Activated T-cell treated with anti-CD3 and anti-CD28 coated beads, Interleukin-2, amount 50 U/mL, for 4 hours (primary cell): Measurements from ENCODE around the gene PDS5A. TPM values are rescaled to one million over a fixed set of nuclear protein-coding genes. Genes with fewer than 3 reads are reported as not detected.
"Not testable (repeated sequence)": the region's sequence is repeated elsewhere in the genome, so short reads cannot be mapped to it uniquely, and the experiment has no call there.

Source experiments
- ATAC-seq, 2 donors: fragments of 200-7000 bp; cut with Tn5 transposase; one replicate each; pipeline ENCODE4 v1.10.0; 2021
- DNase-seq: peaks from one replicate; pipeline ENCODE4 v3.0.0-alpha.2; 2020
- H3K27me3 Mint-ChIP-seq: one replicate; pipeline ENCODE4 v1.8.0; 2021; ENCODE audit warnings: low read depth, mixed read lengths
- H3K36me3 Mint-ChIP-seq: one replicate; pipeline ENCODE4 v1.8.0; 2022; ENCODE audit warnings: mixed read lengths; ENCODE audit not compliant: insufficient read depth
- H3K4me1 Mint-ChIP-seq: one replicate; pipeline ENCODE4 v1.8.0; 2021; ENCODE audit warnings: low read depth, mixed read lengths
- H3K4me3 Mint-ChIP-seq: one replicate; pipeline ENCODE4 v1.8.0; 2021; ENCODE audit warnings: mild to moderate bottlenecking, moderate library complexity, mixed read lengths
- H3K9me3 Mint-ChIP-seq: one replicate; pipeline ENCODE4 v1.8.0; 2021; ENCODE audit warnings: mixed read lengths
- total RNA-seq, 3 donors: library from RNA; stranded (reverse); gene quantifications; one replicate each; pipeline ENCODE4 v1.2.1, GENCODE V29; 2021

Gene PDS5A
- total RNA-seq, 3 donors from 2014 or later = 97.5 to 106 (median 99.2) TPM

- Mint-ChIP-seq H3K27me3 (no peaks in the 10 kb centered on the region), H3K9me3 (peaks cover 11% of the 10 kb centered on the region), H3K4me3 (no peak overlapping the region), H3K4me1 (peaks cover 6% of the 10 kb centered on the region), H3K36me3 (peaks cover 40% of the 10 kb centered on the region)
- ATAC-seq = no peak
- no peak for DNase-seq
Observed at GRCh38 chr4:39852636-39853035, 125.1 kb downstream of the PDS5A start.

- ATAC-seq = no peak
- H3K4me1 Mint-ChIP-seq = peaks cover 2% of the 10 kb centered on the region
Observed at GRCh38 chr4:39850727-39851126, 127.0 kb downstream of the PDS5A start.

GRCh38 chr4:39846705-39847104 lies 131.0 kb downstream of the PDS5A start:
- Mint-ChIP-seq H3K4me3 (no peak overlapping the region), H3K9me3 (no peaks in the 10 kb centered on the region), H3K27me3 (no peaks in the 10 kb centered on the region), H3K4me1 (no peaks in the 10 kb centered on the region), H3K36me3 (peaks cover 16% of the 10 kb centered on the region)
- ATAC-seq (no peak), DNase-seq (no peak)

More at GRCh38 chr4:39850727-39851126, 127.0 kb downstream of the PDS5A start:
- no peak for DNase-seq
- Mint-ChIP-seq H3K36me3 (peaks cover 34% of the 10 kb centered on the region), H3K27me3 (no peaks in the 10 kb centered on the region), H3K9me3 (peaks cover 7% of the 10 kb centered on the region), H3K4me3 (no peak overlapping the region)

- H3K9me3 Mint-ChIP-seq = no peaks in the 10 kb centered on the region
- H3K4me1 Mint-ChIP-seq = no peaks in the 10 kb centered on the region
- no peaks in the 10 kb centered on the region for H3K27me3 Mint-ChIP-seq
- peaks cover 18% of the 10 kb centered on the region for H3K36me3 Mint-ChIP-seq
- DNase-seq = no peak
- H3K4me3 Mint-ChIP-seq = no peak overlapping the region
- ATAC-seq = no peak
Observed at GRCh38 chr4:39846120-39846519, 131.6 kb downstream of the PDS5A start.

- Mint-ChIP-seq H3K36me3 (peaks cover 24% of the 10 kb centered on the region), H3K4me1 (no peaks in the 10 kb centered on the region)
Observed at GRCh38 chr4:39841894-39842293, 135.8 kb downstream of the PDS5A start.

GRCh38 chr4:39840516-39840915 lies 137.2 kb downstream of the PDS5A start:
- not testable (repeated sequence) for H3K9me3 Mint-ChIP-seq, ATAC-seq
- peaks cover 31% of the 10 kb centered on the region for H3K36me3 Mint-ChIP-seq

More at GRCh38 chr4:39841894-39842293, 135.8 kb downstream of the PDS5A start:
- Mint-ChIP-seq H3K27me3 (no peaks in the 10 kb centered on the region), H3K4me3 (no peak overlapping the region), H3K9me3 (no peaks in the 10 kb centered on the region)
- DNase-seq = no peak
- ATAC-seq = no peak

GRCh38 chr4:39840027-39840426 lies 137.7 kb downstream of the PDS5A start:
- ATAC-seq (no peak), DNase-seq (no peak)
- H3K4me1 Mint-ChIP-seq = no peaks in the 10 kb centered on the region
- no peaks in the 10 kb centered on the region for H3K27me3 Mint-ChIP-seq
- peaks cover 36% of the 10 kb centered on the region for H3K36me3 Mint-ChIP-seq
- H3K9me3 Mint-ChIP-seq = no peaks in the 10 kb centered on the region
- H3K4me3 Mint-ChIP-seq = no peak overlapping the region

More at GRCh38 chr4:39840516-39840915, 137.2 kb downstream of the PDS5A start:
- not testable (repeated sequence) for H3K27me3 Mint-ChIP-seq, DNase-seq, H3K4me3 Mint-ChIP-seq, H3K4me1 Mint-ChIP-seq

- not testable (repeated sequence) for H3K27me3 Mint-ChIP-seq, DNase-seq, ATAC-seq, H3K9me3 Mint-ChIP-seq, H3K4me1 Mint-ChIP-seq, H3K4me3 Mint-ChIP-seq
- H3K36me3 Mint-ChIP-seq = peaks cover 43% of the 10 kb centered on the region
Observed at GRCh38 chr4:39838431-39838830, 139.3 kb downstream of the PDS5A start.

- no peaks in the 10 kb centered on the region for H3K4me1 Mint-ChIP-seq
- H3K4me3 Mint-ChIP-seq = no peak overlapping the region
- ATAC-seq (no peak), DNase-seq (no peak)
- no peaks in the 10 kb centered on the region for H3K9me3 Mint-ChIP-seq
- no peaks in the 10 kb centered on the region for H3K27me3 Mint-ChIP-seq
- peaks cover 28% of the 10 kb centered on the region for H3K36me3 Mint-ChIP-seq
Observed at GRCh38 chr4:39834269-39834668, 143.4 kb downstream of the PDS5A start.

GRCh38 chr4:39825741-39826231 lies 151.9 kb downstream of the PDS5A start:
- peaks cover 23% of the 10 kb centered on the region for H3K36me3 Mint-ChIP-seq
- no peaks in the 10 kb centered on the region for H3K9me3 Mint-ChIP-seq
- H3K27me3 Mint-ChIP-seq = no peaks in the 10 kb centered on the region
- ATAC-seq (no peak), DNase-seq (no peak)
- no peaks in the 10 kb centered on the region for H3K4me1 Mint-ChIP-seq
- H3K4me3 Mint-ChIP-seq = no peak overlapping the region

GRCh38 chr4:39825090-39825489 lies 152.6 kb downstream of the PDS5A start:
- ATAC-seq = no peak
- Mint-ChIP-seq H3K36me3 (peaks cover 23% of the 10 kb centered on the region), H3K27me3 (no peaks in the 10 kb centered on the region), H3K9me3 (no peaks in the 10 kb centered on the region), H3K4me3 (no peak overlapping the region), H3K4me1 (no peaks in the 10 kb centered on the region)
- no peak for DNase-seq

GRCh38 chr4:39823191-39823590 lies 154.5 kb downstream of the PDS5A start:
- no peaks in the 10 kb centered on the region for H3K27me3 Mint-ChIP-seq
- H3K4me1 Mint-ChIP-seq = no peaks in the 10 kb centered on the region
- ATAC-seq (no peak), DNase-seq (no peak)
- no peak overlapping the region for H3K4me3 Mint-ChIP-seq
- H3K36me3 Mint-ChIP-seq = peaks cover 16% of the 10 kb centered on the region
- H3K9me3 Mint-ChIP-seq = no peaks in the 10 kb centered on the region

GRCh38 chr4:39822662-39823061 lies 155.0 kb downstream of the PDS5A start:
- no peak for ATAC-seq
- no peaks in the 10 kb centered on the region for H3K27me3 Mint-ChIP-seq
- peaks cover 15% of the 10 kb centered on the region for H3K36me3 Mint-ChIP-seq
- no peak overlapping the region for H3K4me3 Mint-ChIP-seq
- no peak for DNase-seq
- no peaks in the 10 kb centered on the region for H3K4me1 Mint-ChIP-seq
- H3K9me3 Mint-ChIP-seq = no peaks in the 10 kb centered on the region

- ATAC-seq (no peak), DNase-seq (no peak)
- Mint-ChIP-seq H3K4me3 (no peak overlapping the region), H3K27me3 (no peaks in the 10 kb centered on the region), H3K36me3 (peaks cover 11% of the 10 kb centered on the region), H3K4me1 (no peaks in the 10 kb centered on the region), H3K9me3 (no peaks in the 10 kb centered on the region)
Observed at GRCh38 chr4:39821951-39822350, 155.8 kb downstream of the PDS5A start.

GRCh38 chr4:39820186-39820585 lies 157.5 kb downstream of the PDS5A start:
- H3K36me3 Mint-ChIP-seq = peaks cover 11% of the 10 kb centered on the region
- ATAC-seq = no peak
- H3K27me3 Mint-ChIP-seq = no peaks in the 10 kb centered on the region
- DNase-seq = no peak
- no peaks in the 10 kb centered on the region for H3K4me1 Mint-ChIP-seq
- H3K4me3 Mint-ChIP-seq = no peak overlapping the region
- H3K9me3 Mint-ChIP-seq = no peaks in the 10 kb centered on the region

- DNase-seq (no peak), ATAC-seq (no peak)
- Mint-ChIP-seq H3K4me1 (no peaks in the 10 kb centered on the region), H3K27me3 (no peaks in the 10 kb centered on the region), H3K9me3 (no peaks in the 10 kb centered on the region), H3K36me3 (peaks cover 5% of the 10 kb centered on the region), H3K4me3 (no peak overlapping the region)
Observed at GRCh38 chr4:39818646-39819045, 159.1 kb downstream of the PDS5A start.
